ENCODE measurements around the gene SNRNP200. TPM values are rescaled to one million over a fixed set of nuclear protein-coding genes. Genes with fewer than 3 reads are reported as not detected.

The SNRNP200 gene
- total RNA-seq, 1 experiment from 2014 or later: 231 TPM

- no peaks in the 10 kb centered on the region for H3K27me3 ChIP-seq (ENCODE audit: control insufficient read depth, insufficient read depth, low read length)
- intact Hi-C loops (cut with micrococcal nuclease; ENCODE audit: unreplicated experiment) (no loop called here), in situ Hi-C loops (cut with HindIII; ENCODE audit: low pct_unique_long_range_greater_than_20kb, low sequenced_read_pairs) (no loop called here)
- H3K4me3 ChIP-seq (ENCODE audit: low read depth in 2 of 2, low read length in 2 of 2): no peak overlapping the region
- H3K9me3 ChIP-seq (ENCODE audit: control insufficient read depth, insufficient read depth, low read depth, low read length): no peaks in the 10 kb centered on the region
- CTCF ChIA-PET: no interaction called here
- POLR2A ChIA-PET: no interaction called here
- H3K36me3 ChIP-seq (ENCODE audit: control insufficient read depth, insufficient read depth, low read length): peaks cover 18% of the 10 kb centered on the region
- ATAC-seq (no peak), DNase-seq (ENCODE audit: low read depth, low spot score) (no peak)
- no peaks in the 10 kb centered on the region for H3K4me1 ChIP-seq (ENCODE audit: control insufficient read depth, insufficient read depth, low read length)
- no peak overlapping the region for H3K27ac ChIP-seq (ENCODE audit: low read length)
- TF ChIP-seq REST (IDR thresholded peaks at IDR 0.05; ENCODE audit: insufficient read depth in 1 of 2, low read depth in 2 of 2, low read length in 1 of 2) (no peak), SIN3A (IDR thresholded peaks at IDR 0.05; ENCODE audit: borderline replicate concordance, insufficient read depth, low read depth, low read length) (no peak), POLR2AphosphoS5 (IDR thresholded peaks at IDR 0.05; ENCODE audit: low read depth, low read length) (no peak), CTCF (IDR thresholded peaks at IDR 0.05) (no peak), TCF7L2 (IDR thresholded peaks at IDR 0.05; ENCODE audit: low read depth, low read length) (no peak)
- BruUV-seq (replicated peaks): no TSS peak
These were observed 48.3 kb upstream of the SNRNP200 start for GRCh38 chr2:96353606-96354101.

- CTCF ChIA-PET: no interaction called here
These were observed 47.8 kb upstream of the SNRNP200 start for GRCh38 chr2:96353032-96353561.

GRCh38 chr2:96347395-96347794 is 42.0 kb upstream of the SNRNP200 start:
- Histone ChIP-seq H3K9me3 (ENCODE audit: control insufficient read depth, insufficient read depth, low read depth, low read length) (no peaks in the 10 kb centered on the region), H3K36me3 (ENCODE audit: control insufficient read depth, insufficient read depth, low read length) (peaks cover 29% of the 10 kb centered on the region), H3K4me1 (ENCODE audit: control insufficient read depth, insufficient read depth, low read length) (peaks cover 3% of the 10 kb centered on the region), H3K27me3 (ENCODE audit: control insufficient read depth, insufficient read depth, low read length) (no peaks in the 10 kb centered on the region), H3K27ac (ENCODE audit: low read length) (no peak overlapping the region), H3K4me3 (ENCODE audit: low read depth in 2 of 2, low read length in 2 of 2) (no peak overlapping the region)
- no peak for ATAC-seq
- BruUV-seq (replicated peaks): no TSS peak
- in situ Hi-C loops (cut with HindIII; ENCODE audit: low pct_unique_long_range_greater_than_20kb, low sequenced_read_pairs): no loop called here
- TF ChIP-seq REST (IDR thresholded peaks at IDR 0.05; ENCODE audit: insufficient read depth in 1 of 2, low read depth in 2 of 2, low read length in 1 of 2): no peak
- no peak for TF ChIP-seq POLR2AphosphoS5 (IDR thresholded peaks at IDR 0.05; ENCODE audit: low read depth, low read length)
- TF ChIP-seq TCF7L2 (IDR thresholded peaks at IDR 0.05; ENCODE audit: low read depth, low read length): no peak
- POLR2A ChIA-PET: no interaction called here
- CTCF ChIA-PET: no interaction called here
- no peak for DNase-seq (ENCODE audit: low read depth, low spot score)
- intact Hi-C loops (cut with micrococcal nuclease; ENCODE audit: unreplicated experiment): no loop called here

More at GRCh38 chr2:96353032-96353561, 47.8 kb upstream of the SNRNP200 start:
- peaks cover 18% of the 10 kb centered on the region for H3K36me3 ChIP-seq (ENCODE audit: control insufficient read depth, insufficient read depth, low read length)
- no peak for TF ChIP-seq SIN3A (IDR thresholded peaks at IDR 0.05; ENCODE audit: borderline replicate concordance, insufficient read depth, low read depth, low read length)
- DNase-seq (ENCODE audit: low read depth, low spot score): no peak
- H3K9me3 ChIP-seq (ENCODE audit: control insufficient read depth, insufficient read depth, low read depth, low read length): no peaks in the 10 kb centered on the region
- no peak overlapping the region for H3K27ac ChIP-seq (ENCODE audit: low read length)
- H3K27me3 ChIP-seq (ENCODE audit: control insufficient read depth, insufficient read depth, low read length): no peaks in the 10 kb centered on the region
- intact Hi-C loops (cut with micrococcal nuclease; ENCODE audit: unreplicated experiment) (no loop called here), in situ Hi-C loops (cut with HindIII; ENCODE audit: low pct_unique_long_range_greater_than_20kb, low sequenced_read_pairs) (no loop called here)
- no peak overlapping the region for H3K4me3 ChIP-seq (ENCODE audit: low read depth in 2 of 2, low read length in 2 of 2)
- no peaks in the 10 kb centered on the region for H3K4me1 ChIP-seq (ENCODE audit: control insufficient read depth, insufficient read depth, low read length)
- POLR2A ChIA-PET: no interaction called here
- ATAC-seq: no peak
- BruUV-seq (replicated peaks): no TSS peak

Data from Panc1 (cell line).